ENCODE data around the gene DSTN.

Gene DSTN

GRCh38 chr20:17549131-17549530 lies 20.7 kb upstream of the DSTN start:
- DNase-seq (ENCODE audit: low read depth), result no peak

- DNase-seq (ENCODE audit: low read depth), result no peak
Measured at GRCh38 chr20:17555106-17555505, 14.8 kb upstream of the DSTN start.

GRCh38 chr20:17556837-17557674 lies 12.8 kb upstream of the DSTN start:
- DNase-seq (ENCODE audit: low read depth), result no peak

- DNase-seq (ENCODE audit: low read depth), result no peak
Measured at GRCh38 chr20:17557675-17558006, 12.2 kb upstream of the DSTN start.

GRCh38 chr20:17558154-17558940 lies 11.5 kb upstream of the DSTN start:
- DNase-seq (ENCODE audit: low read depth), result no peak

GRCh38 chr20:17558941-17559304 lies 11.0 kb upstream of the DSTN start:
- no peak for DNase-seq (ENCODE audit: low read depth)

GRCh38 chr20:17559338-17559737 lies 10.5 kb upstream of the DSTN start:
- no peak for DNase-seq (ENCODE audit: low read depth)

- no peak for DNase-seq (ENCODE audit: low read depth)
Measured at GRCh38 chr20:17560344-17561074, 9.4 kb upstream of the DSTN start.

GRCh38 chr20:17562804-17563305 lies 7.0 kb upstream of the DSTN start:
- DNase-seq (ENCODE audit: low read depth), result no peak

- DNase-seq (ENCODE audit: low read depth), result no peak
Measured at GRCh38 chr20:17565169-17565845, 4.6 kb upstream of the DSTN start.

- no peak for DNase-seq (ENCODE audit: low read depth)
Measured at GRCh38 chr20:17566345-17566744, 3.5 kb upstream of the DSTN start.

- DNase-seq (ENCODE audit: low read depth), result no peak
Measured at GRCh38 chr20:17568045-17568788, 1.7 kb upstream of the DSTN start.

GRCh38 chr20:17568972-17569521 lies 828 bp upstream of the DSTN start:
- DNase-seq (ENCODE audit: low read depth), result no peak

GRCh38 chr20:17570347-17571152 lies 675 bp downstream of the DSTN start:
- no peak for DNase-seq (ENCODE audit: low read depth)

- no peak for DNase-seq (ENCODE audit: low read depth)
Measured at GRCh38 chr20:17571153-17571527, 1.3 kb downstream of the DSTN start.

- no peak for DNase-seq (ENCODE audit: low read depth)
Measured at GRCh38 chr20:17572034-17572638, 2.3 kb downstream of the DSTN start.

- no peak for DNase-seq (ENCODE audit: low read depth)
Measured at GRCh38 chr20:17573463-17573862, 3.6 kb downstream of the DSTN start.

GRCh38 chr20:17576215-17576614 lies 6.3 kb downstream of the DSTN start:
- DNase-seq (ENCODE audit: low read depth), result no peak

- DNase-seq (ENCODE audit: low read depth), result no peak
Measured at GRCh38 chr20:17579369-17580039, 9.6 kb downstream of the DSTN start.

Data from stimulated activated CD8-positive, alpha-beta memory T cell treated with anti-CD3 and anti-CD28 coated beads, Interleukin-12 subunit alpha, Interleukin-12 subunit beta, amount 100 ng/mL, for 1 hour (primary cell).